CD4-positive, alpha-beta T cell treated with Interleukin-15 for 4 hours (primary cell): ENCODE data around the gene MESP2.

Experiments
- DNase-seq: peaks from one replicate; pipeline ENCODE4 v3.0.0-alpha.2; 2020; ENCODE audit warnings: low spot score

The MESP2 gene

GRCh38 chr15:89820666-89821611 lies 44.8 kb downstream of the MESP2 start:
- no peak for DNase-seq

DNA sequence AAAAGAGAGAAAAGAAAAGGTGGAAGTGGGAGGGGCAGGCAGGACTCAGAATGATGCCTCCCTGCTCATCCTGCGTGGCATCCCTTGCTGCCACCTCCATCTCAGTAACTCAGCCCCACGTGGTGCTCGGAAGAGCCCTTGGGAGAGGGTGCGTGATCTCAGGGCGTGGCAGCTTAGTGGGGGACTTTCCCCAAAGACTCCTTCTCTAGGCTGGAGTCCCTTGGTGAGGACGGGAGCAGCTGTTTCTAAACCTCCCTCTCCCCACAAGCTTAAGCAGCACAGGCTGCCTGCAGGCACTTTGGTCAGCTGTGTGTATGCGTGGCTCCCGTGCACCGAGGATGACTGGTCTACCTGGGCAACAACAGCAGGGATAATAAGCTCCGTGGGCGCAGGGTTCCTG lies 45.9 kb downstream of the MESP2 start:
- DNase-seq: no peak

- DNase-seq: no peak
Measured at GRCh38 chr15:89822611-89822950, 46.4 kb downstream of the MESP2 start.

DNA sequence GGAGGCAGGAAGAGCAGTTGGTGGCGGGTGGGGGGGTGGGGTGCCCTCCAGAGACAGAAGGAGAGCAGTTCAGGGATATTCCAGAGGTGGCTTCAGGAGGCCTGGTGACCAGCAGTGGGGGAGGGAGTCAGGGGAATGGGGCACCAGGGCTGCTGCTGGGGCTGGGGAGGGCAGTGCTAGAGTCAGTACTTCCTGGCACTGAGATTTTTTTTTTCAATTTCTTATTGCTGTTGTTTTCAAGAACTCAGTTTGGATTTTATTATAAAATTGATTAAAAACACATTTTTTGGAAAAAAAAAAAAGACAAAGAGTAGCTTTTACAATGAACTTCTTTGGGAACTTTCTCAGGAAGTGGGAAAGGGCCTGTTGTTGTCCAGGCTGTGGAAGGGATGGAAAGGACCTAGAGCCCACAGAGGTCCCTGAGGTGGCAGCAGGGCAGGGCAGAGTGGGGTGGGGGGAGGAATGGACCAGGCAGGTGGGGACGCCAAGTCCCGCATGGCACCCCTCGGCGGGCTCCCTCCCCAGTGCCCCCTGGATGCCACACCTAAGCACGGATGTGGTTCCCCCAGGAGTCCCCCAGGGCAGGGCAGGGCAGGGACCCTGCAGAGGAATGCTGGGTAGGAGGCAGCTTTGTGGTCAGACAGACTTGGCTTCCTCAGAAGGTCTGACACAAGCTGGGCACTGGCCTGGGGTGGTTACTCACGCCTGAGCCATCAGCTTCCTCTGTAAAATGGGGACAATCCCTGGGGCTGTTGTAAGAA lies 47.0 kb downstream of the MESP2 start:
- no peak for DNase-seq

- DNase-seq: no peak
Measured at GRCh38 chr15:89823836-89824606, 47.9 kb downstream of the MESP2 start.

DNA sequence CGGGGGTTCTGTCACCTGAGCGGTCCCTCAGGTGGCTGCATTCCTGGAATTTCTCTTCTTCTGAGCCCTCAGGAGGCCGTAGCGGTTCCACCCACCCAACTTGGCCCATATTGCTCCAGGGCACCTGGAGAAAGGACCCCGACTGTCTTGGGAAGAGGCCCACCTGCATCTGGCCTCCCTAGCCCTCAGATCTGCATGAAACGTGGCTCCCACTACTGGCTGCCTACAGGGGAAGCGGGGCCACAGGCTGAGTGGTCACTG lies 48.4 kb downstream of the MESP2 start:
- no peak for DNase-seq

DNA sequence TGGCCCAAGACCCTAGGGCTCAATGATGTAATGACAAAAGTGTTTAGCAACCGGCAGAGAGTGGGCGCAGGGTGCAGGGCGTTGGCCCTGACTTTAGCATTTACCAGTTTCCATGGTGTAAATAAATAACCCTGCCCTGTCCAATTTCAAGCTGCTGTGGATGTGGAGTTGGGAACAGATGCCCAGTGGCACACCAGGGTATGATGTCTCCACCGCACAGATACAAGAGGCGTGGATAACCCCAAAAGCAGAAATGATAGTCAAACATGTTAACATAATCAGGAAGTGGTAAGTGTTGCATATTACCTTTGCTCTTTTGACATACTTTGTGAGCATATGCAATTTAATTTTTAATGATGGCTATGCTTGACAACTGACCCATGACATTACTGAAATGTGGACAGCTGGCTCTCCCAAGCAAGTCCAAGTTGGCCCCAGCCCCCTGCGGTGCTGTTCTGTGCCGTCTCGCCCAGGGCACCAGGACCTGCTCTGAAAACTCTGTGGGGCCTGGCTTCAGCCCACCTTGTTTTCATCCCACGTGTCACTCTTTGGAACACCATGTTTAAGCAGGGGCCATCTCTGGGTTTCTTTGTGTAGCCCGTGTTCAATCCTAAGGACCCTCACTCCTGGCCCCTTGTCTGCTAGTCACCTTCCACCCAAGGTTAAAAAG lies 49.3 kb downstream of the MESP2 start:
- no peak for DNase-seq

DNA sequence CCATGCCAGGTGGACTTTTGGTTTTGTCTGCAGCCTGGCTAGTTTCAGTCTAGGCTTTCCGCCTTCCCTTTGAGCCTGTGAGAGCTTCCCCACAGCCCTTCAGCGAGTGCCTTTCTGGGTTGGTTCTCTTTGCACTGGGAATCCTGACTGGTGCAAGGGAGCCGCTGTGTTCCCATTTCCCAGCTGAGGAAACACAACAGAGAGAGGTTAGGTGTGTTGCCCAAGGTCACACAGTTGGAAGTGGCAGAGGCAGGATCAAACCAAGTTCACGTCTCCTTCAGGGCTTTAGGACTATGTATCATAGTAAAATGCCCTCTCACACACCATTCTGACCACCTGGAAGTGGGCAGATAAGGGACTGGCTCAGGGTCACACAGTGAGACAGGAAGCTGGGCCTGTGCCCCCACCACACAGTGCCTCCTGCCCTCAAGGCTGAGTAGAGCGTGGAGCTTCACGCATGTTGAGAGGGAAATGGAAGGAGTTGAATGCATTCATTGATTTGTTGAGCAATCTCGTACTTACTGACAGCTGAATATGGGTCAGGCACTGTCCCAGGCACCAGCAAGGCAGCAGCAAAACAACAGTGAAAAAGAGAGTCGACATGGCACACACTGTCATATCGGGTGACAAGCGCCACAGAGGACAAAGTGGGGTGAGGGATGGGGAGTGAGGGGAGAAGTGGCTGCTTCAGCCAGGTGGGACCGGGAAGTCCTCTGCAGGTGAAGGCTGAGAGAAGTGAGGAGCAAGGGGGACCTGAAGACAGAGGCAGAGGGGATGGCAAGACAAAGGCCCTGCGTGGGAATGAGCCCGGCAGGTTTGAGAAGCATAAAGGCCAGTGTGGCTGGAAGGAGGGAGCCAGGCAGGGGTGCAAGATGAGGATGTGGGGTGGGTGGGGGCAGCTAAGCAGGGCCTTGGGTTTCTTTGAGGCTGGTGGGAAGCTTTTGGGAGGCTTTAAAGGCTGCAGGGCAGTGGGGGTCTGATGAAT lies 50.8 kb downstream of the MESP2 start:
- no peak for DNase-seq

GRCh38 chr15:89827829-89828228 lies 51.7 kb downstream of the MESP2 start:
- DNase-seq: no peak
